Activated CD8-positive, alpha-beta memory T cell treated with anti-CD3 and anti-CD28 coated beads for 4 hours (primary cell): Measurements from ENCODE around the gene GIT2.
A peak's percentile ranks its signal among the peaks of the same experiment; 100 is the strongest.
"Not testable (repeated sequence)": the region's sequence is repeated elsewhere in the genome, so short reads cannot be mapped to it uniquely, and the experiment has no call there.

Experiments used
- DNase-seq, 2 donors: peaks; one replicate each; pipeline ENCODE4 v3.0.0-alpha.2; 2020; ENCODE audit warnings: low read depth in 2 of 2

Gene GIT2

DNA sequence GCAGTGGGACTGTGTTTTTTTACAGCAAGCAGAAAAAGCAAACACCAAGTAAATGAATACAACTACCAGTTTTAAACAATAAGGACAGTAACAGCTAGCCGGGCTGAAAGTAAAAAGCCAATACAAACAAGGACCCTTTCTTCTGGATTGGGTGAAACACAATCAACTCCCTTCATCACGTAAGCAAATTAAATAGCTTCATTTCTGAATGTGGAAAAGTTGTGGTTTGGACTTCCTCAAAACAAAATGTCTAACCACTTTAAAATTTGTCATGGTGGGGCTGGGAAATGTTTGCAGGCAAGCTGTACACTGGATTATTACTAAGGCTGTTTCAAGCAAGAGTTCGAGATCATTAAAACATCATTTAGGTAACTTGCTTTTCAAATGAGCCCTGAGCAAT, 48.6 kb downstream of the GIT2 start:
- no peak for DNase-seq

DNA sequence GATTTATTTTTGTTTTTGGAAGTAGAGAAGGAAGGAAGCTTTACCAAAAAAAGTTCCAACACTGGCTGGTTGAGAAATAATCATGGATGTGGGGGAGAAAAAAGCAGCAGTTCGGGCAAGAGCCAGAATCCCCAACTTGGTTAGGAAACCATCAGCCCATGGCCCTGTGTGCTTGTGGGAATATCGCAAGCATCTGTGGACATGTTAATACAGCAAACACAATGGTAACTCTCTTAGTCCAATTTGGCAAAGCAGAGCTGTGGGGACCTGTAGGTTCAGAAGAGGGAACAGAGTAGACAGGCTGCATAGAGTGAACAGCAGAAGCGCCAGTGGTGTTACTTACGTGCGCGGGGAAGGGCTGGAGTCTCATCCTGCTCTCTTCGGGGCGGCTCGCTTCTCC, 49.3 kb downstream of the GIT2 start:
- DNase-seq = no peak

DNA sequence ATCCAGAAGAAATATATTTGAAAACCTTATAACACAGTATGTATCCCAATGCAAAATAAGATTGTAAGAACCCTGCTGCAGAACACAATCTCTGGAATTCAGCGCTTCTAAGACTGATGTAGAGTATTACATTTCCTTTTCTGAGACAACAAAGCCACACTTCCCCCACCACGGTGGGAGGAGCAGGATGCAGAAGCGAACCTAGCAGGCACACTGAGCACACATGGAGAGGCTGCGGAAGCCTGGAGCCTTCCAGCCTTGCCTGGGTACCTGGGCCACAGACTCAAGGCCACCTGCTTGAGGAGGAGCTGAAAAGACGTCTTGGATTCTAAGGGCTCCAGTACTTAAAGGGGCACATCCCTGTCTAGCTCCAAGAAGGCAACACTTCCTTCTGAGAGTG, 49.7 kb downstream of the GIT2 start:
- no peak for DNase-seq

DNA sequence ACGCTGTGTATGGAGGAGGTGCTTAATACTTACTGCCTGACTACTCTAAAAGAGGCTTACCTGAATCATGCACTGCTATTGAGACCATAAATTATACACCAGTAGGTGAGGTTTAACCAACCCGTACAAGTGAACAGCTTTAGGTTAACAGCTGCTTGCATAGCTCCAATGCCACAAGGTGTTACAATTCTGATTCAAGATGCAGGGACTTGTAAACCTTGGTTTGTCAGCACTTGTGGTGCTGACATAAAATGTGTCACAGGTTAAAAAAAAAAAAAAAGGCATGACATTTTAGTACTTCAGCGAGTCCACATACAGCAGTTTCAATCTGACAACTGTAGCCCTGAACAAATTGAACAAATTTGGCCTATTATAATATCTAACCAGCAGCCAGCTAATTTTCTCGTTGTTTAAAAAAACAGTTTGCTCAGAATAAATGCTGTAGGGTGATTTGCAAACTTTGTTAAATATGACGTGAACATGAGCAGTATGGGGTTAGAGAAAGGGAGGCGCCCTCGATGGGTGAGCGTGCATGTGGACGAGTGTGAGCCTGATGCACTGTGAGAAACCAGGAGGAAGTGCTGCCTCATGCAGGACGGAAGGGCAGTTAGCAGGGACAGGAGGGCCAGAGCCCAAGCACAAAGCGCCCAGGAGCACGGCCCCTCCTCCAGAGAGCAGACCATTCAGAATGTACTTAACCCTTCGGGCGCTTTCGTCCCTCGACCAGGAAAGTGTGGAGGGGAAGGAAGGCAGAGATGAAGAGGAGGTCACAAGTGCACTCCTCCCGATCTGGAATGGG, 51.4 kb downstream of the GIT2 start:
- DNase-seq = no peak

DNA sequence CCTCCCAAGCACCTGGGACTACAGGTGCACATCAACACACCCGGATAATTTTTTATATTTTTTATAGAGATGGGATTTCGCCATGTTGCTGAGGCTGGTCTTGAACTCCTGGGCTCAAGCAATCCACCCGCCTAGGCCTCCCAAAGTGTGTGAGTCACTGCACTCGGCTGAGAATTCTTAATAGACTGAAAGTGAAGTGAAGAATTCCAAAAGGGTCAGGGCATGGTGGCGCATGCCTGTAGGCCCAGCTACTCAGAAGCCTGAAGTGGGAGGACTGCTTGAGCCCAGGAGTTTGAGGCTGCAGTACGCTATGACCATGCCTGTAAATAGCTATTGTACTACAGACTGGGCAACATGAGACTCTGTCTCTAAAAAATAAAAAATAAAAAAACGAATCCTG, 52.4 kb downstream of the GIT2 start:
- no peak for DNase-seq

DNA sequence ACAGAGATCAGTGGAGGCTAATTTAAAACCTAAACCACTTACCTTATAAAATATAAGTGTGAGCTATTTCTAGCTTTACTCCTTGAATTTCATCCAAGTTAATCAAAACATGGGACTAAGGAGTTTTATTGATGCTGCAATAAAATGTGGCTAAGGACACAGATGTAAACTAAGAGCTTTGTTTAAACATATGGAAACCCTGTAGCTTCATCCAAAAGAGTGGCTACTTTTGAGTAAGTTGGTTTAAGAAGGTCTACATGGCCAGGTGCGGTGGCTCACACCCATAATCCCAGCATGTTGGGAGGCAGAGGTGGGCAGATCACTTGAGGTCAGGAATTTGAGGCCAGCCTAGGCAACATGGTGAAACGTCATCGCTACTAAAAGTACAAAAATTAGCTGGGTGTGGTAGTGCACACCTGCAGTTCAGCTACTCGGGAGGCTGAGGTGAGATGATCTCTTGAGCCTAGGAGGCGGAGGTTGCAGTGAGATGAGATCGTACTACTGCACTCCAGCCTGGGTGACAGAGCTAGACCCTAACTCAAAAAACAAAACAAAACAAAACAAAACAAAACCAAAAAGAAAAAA, 55.7 kb downstream of the GIT2 start:
- no peak for DNase-seq

DNA sequence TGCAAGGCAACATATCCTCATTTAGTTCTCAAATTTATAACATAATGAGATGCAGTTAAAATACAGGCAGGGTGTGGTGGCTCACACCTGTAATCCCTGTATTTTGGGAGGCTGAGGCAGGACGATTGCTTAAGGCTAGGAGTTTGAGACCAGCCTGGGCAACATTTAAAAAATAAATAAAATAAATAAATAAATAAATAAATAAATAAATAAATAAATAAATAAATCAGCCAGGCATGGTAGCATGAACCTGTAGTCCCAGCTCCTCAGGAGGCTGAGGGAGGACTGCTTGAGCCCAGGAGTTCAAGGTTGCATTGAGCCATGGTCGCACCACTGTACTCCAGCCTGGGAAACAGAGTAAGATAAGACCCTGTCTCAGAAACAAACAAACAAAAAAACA, 56.7 kb downstream of the GIT2 start:
- DNase-seq = no peak

DNA sequence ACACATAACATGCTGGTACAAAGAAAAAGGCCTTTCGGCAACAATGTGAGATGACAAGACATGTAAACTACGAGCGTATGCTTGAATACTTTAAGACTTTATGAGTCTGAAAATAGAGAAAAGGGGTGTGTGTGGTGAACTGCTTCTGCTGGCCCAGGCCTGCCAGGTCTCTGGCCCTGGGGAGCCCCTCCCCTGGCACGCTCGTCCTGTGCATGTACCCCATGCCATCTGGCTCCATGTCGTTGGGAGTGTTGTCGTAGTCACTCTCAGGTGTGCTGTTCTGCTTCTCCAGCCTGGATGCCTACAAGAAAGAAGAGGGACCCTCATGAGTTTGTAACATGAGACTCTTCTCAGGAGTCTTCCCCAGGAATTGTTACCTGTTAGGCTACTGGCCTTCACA, 57.2 kb downstream of the GIT2 start:
- no peak for DNase-seq

DNA sequence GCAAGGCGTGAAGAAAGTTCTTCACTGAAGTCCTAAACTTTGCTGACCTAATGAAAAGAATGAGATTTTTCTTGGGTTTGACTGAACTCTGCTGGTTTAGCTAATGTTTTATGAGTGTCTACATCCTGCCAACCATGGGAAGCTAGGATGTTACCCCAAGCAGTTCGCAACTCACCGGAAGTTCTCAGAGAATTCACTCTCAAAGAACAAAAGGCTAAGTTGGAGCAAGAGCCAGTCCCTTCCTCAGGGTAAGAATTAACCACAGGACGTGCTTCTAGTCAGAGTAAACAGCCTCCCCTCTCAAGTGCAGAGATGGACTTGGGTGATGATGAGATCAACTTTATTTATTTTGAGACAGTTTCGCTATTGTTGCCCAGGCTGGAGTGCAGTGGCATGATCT, 58.8 kb downstream of the GIT2 start:
- DNase-seq = no peak

DNA sequence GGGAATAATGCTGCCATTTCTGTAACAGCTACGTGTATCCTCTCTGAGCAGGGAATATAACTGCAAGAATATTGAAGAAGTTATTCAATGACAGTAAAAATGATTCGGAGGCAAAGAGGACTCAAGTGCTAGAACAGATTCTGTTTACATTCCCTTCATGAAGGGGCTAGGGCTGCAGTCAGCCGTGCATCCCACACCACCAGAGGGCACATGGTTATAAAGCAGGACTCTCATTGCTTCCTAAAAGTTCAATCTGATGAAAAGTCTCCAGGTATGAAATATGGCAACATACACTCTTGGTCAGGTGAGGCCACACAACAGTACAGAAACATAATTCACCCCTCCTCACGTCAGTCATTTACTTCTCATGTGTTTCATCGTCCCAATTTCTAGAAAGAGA, 62.1 kb downstream of the GIT2 start:
- DNase-seq = no peak

DNA sequence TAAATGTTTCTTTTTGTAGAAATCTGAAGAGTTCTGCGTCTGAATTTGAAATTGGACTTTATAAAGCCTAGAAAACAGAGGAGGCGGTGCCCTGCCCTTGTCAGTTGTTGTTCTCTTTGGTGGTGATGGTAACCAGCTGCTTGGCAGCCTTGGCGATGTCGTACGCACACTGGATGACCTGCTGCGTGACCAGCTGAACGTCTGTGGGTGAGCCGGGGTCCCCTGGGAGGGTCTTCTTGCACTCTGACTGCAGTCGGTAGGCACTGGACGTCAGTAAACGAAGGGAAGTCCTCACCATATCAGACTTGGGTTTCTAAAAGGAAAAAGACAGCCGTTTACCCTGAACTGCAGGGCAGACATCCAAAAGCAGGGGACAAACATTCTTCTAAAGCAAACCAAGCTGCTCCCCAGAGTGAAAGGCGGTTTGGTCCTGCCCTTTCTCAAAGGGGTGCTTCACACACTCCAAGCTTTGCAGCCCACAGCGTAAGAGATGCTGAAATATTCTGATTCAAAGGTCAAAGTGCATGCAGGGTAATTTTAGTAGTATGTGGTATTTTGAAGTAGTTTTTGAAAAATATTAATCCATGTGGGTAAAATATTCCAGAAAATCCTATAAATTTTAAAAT, 63.2 kb downstream of the GIT2 start:
- DNase-seq = no peak

DNA sequence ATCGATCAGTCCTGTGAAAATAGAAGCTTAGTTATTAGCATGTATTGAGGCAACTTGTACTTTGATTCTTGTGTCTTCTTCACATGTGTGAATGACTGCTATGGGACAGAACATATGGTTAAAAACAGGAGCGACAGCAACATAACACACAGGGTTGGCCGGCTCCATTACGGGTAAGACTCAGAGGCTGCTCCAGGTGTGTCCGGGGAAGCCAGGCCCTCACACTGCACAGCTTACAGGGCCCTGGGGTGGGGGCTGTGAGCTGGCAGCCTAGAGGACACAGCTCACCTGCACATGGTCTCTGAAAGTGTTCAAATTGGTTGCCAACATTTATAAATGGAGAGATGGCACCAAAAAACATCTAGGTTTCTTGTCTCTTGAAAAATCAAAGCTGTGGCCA, 65.0 kb downstream of the GIT2 start:
- no peak for DNase-seq

DNA sequence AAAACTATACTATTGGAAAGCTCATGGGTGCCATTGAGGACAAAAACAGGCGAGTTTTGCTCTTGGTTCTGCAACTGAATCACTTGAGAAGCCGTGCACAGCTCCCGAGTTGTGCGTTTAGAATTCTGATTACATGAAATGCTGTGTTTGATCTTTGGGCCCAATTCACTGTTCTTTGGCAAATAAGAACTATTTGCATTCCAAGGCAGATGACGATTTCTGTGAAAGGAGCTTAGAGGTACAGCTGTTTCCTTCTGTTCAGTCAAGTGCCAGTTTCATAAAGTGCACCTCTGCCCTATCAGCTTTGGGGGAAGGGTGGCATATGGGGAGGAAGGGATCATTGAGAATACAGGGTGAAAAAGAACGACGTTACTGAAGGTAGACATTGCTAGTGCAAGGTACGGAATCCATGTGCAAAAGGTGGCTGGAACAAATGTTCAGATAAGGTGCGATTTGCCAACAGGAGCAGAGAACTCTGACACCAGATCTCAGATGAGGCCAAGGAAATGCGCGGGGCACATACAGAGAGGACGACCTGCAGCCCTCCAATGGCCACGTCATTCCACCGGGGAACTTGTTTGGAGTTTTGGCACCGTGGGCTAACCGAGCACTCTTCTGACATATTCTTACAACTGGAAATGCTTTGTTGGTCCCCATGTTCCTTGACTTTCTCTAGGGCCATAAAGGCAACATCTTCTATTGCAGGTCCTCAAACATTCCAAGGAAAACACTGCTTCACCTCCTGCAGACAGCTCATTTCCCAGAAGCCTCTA, 66.0 kb downstream of the GIT2 start:
- no peak for DNase-seq

DNA sequence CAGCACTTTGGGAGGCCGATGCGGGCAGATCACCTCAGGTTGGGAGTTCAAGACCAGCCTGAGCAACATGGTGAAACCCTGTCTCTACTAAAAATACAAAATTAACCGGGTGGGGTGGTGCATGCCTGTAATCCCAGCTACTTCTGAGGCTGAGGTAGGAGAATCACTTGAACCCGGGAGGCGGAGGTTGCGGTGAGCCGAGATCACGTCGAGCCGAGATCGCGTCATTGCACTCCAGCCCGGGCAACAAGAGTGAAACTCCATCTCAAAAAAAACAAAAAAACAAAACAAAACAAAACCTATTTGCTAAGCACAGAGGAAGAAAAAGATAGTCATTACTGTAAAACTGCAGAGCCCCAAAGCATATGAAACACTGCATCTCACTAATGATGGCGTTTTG, 66.8 kb downstream of the GIT2 start:
- DNase-seq = not testable (repeated sequence)

DNA sequence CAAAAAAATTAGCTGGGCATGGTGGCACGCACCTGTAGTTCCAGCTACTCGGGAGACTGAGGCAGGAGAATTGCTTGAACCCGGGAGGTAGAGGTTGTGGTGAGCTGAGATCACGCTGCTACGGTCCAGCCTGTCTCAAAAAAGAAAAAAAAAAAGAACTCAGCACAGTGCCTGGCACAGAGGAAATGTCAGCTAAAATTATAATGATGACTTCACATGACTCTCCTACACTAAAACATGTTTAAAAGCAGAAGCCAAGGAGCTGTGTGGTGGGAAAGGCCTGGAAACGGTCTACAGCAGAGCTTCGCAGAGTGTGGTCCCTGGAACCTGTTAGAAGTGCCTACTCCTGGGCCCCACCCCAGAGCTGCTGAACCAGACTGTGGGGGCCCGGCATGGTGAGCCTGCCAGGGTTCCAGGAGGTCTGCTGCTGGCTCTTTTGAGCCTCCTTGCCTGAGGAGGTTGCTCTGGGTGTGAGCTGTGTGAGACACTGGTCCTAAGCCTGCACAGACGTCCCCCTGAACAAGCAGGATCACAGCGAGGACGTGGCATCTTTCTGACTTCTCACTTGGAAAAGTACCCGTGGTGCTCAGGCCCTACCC, 68.0 kb downstream of the GIT2 start:
- DNase-seq = no peak

DNA sequence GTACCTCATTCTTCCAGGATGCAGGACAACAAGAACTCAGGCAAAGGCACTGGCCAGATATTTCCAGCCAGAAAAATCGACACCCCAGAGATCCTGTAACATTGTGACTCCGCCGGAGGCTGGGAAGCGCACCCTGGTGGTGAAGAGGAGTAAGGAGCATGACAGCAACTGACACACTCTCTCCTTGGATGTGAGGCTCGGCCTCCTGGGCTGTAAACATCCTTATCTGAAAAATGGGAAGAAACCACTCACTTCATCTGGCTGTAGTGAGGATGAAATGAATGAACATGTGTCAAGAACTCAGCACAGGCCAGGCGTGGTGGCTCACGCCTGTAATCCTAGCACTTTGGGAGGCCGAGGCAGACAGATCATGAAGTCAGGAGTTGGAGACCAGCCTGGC, 68.5 kb downstream of the GIT2 start:
- DNase-seq = peak in 1 of 2 donors; percentile 7

DNA sequence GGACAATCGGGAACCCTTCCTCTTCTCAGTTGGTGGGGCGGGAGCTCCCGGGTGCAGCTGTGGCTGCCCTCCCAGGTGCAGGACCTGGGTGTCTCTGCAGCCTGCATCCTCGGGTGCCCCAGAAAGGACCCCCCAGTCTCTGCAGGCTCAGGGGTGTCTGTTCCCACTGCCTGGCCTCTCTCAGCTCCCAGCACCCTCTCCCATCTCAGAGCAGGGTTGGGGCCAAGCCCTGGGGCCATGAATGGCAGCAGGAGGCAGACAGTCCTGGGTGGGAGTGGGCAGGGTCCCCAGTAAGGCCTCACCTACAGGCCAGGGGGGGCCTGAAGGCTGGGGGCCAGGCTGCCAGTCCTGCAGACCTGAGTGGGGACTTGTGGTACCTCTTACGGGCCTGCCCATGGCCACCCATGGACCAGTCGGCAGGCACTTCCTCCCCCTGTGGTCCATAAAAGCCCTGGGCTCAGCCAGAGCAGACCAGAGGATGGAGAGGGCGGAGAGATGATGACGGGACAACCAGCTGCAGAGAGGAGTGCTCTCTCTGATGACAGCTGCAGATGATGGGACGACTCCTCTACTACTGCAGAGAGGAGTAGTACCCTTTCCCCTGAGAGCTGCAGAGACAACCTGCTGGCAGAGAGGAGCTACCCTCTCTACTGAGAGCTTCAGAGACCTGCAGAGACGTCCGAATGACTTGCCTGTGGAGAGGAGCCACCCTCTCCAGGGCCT, 69.5 kb downstream of the GIT2 start:
- no peak for DNase-seq

DNA sequence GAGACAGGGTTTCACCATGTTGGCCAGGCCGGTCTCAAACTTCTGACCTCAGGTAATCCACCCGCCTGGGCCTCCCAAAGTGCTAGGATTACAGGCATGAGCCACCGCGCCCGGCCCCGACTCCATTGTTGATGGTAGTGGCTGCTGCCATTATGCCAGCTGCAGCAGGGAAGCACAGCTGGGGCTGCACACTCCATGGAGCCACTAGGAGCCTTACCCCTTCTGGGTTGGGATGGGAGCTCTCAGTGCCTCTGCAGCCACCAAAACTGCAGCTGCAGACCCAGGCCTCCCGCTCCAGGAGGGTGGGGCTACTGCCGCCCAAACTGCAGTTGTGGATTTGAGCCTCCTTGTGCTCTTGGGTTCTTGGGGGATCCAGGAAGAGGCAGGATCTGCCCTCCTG, 70.2 kb downstream of the GIT2 start:
- DNase-seq = no peak

DNA sequence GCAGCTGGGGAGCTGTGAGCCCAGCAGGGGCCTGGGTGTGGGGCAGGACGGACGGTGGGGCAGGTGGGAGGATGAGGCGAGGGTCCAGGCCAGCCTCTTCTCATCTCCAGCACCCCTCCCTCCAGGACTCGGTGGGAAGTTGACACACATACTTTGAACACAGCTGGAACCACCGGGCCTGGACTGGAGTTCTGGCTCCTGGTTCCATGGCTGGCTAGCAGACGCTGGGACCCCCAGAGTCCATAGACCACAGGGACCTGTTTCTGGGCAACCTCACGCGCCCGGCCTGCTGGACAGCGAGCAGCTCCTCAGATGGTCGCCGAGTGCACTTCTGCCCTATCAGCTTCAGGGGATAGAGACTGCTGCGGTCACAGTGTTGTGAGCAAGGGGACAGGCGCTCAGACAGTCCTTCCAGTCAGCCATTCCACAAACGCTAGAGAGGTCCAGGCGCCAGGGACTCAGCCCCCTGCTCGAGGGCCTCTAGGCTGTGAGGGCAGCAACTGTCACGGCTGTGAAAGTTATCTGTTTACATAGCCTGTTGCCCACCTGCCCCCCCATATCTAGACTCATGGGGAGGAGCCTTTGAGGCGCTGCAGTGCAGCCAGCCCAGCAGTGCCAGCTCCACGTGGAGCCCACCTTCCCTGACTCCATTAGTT, 70.9 kb downstream of the GIT2 start:
- no peak for DNase-seq

DNA sequence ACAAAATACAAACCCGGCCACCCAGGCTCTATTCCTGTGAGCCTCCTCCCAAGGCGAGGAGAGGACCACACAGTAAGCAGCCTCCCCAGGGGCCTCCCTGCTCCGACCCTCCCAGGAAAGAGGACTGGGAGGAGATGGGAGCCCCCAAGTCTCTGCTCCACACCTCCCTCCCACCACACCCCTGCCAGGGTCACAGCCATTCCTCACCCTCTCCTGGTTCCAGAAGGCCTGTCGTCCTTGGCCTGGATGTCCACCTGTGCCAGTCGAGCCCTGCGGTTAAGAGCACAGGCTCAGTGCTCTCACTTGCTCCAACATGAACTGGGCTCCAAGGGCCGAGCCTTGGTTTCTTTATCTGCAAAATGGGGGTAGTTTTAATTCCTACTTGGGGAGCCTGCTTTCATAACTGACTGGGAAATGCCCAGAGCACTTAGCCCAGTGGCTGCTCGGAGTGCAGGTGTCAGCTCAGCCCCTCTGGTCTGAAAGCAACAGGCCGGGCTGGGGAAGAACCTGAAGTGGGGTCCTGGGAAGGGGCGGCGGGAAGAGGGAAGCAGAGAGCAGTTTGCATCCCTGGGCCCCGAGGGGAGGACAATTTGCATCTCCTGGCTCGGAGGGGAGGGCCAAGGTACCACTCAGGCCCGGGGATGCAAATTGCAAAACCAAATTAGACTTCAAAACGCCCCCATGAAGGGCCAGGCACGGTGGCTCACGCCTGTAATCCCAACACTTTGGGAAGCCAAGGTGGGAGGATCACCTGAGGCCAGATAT, 72.5 kb downstream of the GIT2 start:
- no peak for DNase-seq
